Measurements from ENCODE around the gene DYNC2H1.

GRCh38 chr11:103367650-103368049, 258.4 kb downstream of the DYNC2H1 start:
- no peak for TF ChIP-seq CTCF (IDR thresholded peaks at IDR 0.05 in 8 of 11, conservative IDR thresholded peaks at IDR 0.05 in 3 of 11)
- no peak for TF ChIP-seq POLR2AphosphoS5 (IDR thresholded peaks at IDR 0.05)
- no peak for TF ChIP-seq POLR2A (IDR thresholded peaks at IDR 0.05)

Data from spleen (tissue), 7 donors.